GM18870 (cell line): ENCODE results near the gene PPFIA4.

Source experiments
- ATAC-seq: cut with Tn5 transposase; IDR thresholded peaks from one replicate; pipeline ENCODE4 v1.9.1; 2021; ENCODE audit warnings: moderate library complexity; ENCODE audit not compliant: unreplicated experiment

The PPFIA4 gene

DNA sequence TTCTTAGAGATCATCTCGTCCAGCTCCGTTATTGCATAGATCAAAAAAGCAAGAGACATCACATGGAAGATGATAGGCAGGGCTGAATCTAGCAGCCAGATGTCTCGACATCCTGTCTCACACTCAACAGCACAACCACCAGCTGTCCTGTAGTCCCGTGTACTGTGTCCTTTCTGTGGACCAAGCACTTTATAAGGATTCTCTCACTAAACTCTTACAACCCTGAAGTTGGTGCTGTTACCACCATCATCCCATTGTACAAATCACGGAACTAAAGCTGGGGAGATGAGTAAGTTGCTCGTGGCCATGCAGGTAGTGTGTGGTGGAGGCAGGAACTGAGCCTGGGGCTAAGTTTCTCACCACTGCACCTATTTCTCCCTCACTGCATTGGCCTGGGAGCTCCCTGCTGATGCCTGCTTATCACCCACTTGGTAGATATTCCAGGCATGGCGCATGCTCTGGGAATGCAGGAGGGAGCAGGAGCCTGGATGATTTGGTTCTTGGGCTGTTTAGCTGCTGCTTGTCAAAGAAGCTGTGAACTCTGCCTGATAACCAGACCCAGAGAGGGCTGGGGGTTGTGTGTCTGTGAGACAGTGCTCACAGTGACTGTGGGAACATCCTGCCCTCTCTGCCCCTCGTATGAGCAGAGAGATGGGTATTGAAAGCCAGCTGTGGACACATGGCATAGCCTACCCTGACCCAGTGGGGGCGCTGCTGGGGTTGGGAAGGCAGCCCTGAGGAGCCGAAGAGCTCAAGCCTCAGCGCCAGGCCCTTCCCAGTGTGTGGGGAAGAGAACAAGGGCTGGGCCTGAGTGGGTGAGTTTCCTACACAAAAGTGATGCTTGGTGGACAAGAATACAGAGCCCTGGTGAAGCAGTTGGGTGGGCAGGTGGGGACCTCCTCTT lies 13.6 kb downstream of the PPFIA4 start:
- ATAC-seq, result no peak

DNA sequence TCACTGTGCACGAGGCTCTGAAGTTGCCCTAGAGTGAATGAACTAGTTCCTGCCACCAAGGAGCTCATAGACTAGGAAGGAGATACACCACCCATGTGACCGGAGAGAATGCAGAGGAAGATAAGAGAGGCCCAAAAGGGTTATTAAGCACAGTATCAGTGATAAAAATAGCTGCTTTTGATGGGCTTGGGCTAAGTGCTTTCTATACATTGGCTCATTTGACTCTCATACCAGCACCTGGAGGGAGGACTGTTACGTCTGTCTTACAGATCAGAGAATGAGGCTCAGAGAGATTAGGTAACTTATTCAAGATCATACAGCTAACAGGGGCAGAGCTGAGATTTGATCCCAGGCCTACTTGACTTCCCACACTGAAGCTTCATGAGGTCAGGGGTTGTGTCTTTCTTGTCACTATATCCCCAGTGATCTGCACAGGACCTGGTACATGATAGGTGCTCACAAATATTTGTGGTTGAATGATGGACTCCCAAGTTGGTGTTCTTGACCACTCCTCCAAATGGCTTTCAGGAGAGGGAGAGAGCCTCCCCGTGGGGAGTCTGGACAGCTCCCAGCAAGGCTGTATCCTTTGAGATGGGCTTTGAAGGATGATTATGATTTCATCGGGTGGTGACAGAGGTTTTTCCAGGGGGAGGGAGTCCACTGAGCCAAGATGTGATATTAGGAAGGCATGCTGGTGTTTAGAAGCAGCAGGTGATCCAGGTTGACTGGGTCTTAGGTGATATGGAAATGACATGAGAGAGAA lies 14.4 kb downstream of the PPFIA4 start:
- no peak for ATAC-seq

DNA sequence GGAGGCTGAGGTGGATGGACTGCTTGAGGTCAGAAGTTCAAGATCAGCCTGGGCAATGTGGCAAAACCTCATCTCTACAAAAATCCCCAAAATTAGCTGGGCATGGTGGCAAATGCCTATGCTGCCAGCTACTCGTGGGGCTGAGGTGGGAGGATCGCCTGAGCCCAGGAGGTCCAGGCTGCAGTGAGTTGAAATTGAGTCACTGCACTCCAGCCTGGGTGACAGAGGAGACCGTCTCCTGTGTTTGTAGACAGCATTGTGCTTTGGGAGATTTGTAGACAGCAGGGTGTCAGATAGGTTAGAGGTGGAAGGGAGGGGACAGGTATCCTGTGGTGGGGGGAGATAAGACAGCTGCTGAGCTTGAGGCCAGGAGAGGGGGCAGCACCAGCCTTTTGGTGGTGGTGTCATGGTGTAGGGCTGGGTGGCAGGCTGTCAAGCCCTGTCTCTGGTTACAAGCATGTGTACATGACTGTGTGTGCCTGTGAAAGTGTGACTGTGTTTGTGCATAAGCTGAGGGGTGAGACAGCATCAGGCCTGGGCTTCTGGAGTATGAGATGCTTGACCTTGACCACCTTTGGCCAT lies 15.2 kb downstream of the PPFIA4 start:
- ATAC-seq, result no peak

DNA sequence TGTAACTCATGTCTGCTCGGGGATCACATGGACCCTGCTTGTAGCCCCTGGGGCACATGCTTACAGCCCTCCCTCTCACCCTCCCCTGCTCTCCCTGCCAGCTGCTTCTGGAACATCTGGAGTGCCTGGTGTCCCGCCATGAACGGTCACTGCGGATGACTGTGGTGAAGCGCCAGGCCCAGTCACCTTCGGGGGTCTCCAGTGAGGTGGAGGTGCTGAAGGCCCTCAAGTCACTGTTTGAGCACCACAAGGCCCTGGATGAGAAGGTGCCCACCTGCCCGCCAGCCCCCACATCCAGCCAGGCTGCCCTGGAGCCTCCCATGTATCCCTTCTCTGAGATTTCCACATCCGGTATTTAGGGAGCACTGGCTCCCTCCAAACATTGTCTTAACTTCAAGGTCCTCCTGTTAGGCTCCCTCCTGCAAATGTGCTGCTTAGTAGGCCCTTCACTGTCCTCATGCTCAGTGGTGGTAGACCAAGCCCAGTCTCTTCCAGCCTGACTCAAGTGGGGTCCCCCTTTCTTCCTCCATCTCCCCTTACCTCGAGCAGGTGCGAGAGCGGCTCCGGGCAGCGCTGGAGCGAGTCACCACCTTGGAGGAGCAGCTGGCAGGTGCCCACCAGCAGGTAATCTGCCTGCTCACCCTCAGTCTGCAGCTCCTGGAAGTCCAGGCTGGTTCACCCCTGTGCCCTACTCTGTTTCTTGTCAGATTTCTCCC lies 17.7 kb downstream of the PPFIA4 start:
- ATAC-seq, result no peak

DNA sequence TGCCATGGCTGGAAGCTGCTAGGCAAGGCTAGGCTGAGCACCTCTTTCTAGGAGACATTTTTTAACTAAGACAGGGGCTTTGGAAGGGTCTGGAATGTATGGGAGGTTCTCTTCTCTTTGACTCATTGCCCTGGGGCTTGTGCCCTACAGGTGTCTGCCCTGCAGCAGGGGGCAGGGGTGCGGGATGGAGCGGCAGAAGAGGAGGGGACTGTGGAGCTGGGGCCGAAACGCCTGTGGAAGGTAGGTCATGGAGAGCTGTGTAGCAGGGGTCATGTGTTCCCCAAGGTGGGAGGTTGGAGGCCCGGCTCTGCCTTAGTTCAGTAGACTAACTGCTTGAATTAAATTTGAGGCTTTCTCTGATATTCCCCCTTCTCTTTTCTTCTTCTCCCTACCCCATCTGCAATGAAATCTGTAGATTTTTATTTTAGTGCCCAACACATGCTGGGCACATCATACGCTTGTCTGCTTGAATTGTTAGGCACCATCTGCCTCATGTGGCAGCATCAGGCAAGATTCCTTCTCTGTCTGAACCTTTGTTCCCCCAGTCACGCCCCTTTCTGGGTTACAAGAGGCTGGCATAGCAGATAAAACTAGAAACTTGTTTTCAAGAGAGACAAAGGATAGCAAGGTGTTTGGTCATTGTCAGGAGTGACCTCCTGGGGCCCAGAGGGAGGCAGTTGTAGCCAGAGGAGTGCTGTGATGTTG lies 18.4 kb downstream of the PPFIA4 start:
- no peak for ATAC-seq

DNA sequence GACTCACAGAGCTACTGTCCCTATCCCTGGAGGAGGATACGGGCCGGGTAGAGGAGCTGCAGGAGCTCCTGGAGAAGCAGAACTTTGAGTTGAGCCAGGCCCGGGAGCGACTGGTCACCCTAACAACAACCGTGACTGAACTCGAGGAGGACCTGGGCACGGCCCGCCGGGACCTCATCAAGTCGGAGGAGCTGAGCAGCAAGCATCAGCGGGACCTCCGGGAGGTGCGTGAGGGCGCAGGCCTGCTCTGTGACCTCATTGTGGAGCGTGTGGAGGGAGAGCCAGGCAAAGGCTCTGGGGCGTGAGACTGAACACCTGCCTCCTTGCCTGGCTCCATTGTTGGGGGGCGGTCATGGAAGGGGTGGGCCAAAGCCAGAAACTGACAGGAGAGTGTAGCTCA lies 19.0 kb downstream of the PPFIA4 start:
- ATAC-seq, result no peak

DNA sequence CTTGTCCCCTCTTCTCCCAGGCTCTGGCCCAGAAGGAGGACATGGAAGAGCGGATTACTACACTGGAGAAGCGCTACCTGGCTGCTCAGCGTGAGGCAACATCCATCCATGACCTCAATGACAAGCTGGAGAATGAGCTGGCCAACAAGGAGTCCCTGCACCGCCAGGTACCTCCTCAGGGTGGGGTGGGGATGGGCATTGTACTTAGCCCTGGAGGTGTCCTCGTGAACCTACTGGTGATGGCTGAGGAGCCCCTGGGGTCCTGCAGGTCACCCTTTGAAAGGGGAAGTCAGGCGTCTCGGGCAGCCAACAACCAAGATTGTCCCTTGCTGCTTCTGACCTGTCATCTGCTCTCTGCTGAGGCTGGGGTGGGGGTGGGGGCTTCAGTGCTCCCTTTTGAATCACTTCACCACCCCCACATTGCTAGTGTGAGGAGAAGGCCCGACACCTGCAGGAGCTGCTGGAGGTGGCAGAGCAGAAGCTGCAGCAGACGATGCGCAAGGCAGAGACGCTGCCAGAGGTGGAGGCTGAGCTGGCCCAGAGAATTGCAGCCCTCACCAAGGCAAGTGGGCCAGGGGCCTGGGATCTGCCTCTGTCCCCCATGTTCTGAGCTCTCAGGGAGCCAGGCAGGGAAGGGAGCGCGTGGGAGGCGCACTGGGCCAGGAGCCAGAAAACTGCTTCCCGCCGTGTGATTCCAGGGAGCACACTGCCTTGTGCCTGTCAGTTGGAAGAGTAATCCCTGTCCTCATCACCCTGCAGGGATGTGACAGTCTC lies 19.7 kb downstream of the PPFIA4 start:
- no peak for ATAC-seq

DNA sequence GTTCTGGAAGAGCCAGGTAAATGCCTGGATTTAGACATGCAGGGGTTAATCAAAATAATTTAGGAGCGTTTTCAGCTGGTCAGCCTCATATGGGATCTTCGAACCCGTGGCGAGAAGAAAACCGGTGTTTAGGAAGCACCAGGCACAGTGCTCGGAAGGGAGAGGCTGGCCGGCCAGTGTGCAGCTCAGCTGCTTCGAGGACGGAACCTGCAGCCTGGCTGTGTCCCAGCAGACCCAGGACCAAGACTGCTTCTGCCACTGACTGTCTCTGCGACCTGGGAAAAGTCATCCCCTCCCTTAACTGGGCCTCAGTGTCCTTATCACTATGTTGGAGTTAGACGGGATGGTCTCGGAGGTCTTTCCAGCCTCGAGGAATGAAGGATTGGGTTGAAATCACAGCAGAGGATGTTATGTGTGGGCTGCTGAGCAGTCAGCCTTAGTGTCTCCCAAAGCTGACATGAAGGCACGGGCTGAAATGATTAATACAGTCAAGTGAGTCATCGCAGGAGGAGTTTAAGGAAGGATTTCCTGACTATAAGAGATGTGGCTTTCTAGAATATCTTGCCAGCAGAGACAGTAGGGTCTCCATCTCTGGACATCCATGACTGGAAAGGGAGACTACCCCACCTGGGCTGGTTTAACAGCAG lies 20.8 kb downstream of the PPFIA4 start:
- no peak for ATAC-seq

DNA sequence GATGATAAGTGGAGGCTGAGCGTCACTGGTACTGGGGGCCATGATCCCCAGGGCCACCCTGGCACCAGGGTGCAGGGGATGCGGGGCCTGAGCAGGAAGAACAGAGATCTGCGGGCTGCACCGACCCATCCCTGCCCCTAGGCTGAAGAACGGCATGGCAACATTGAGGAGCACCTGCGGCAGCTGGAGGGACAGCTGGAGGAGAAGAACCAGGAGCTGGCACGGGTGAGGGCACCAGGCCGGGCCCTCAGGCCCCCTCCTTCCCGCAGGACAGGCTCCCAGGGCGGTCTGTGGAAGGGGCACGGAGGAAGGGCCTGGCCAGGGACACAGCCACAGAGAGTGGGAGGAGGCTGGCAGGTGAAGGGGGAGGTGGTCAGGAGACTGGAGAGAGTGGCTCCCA lies 21.8 kb downstream of the PPFIA4 start:
- no peak for ATAC-seq

DNA sequence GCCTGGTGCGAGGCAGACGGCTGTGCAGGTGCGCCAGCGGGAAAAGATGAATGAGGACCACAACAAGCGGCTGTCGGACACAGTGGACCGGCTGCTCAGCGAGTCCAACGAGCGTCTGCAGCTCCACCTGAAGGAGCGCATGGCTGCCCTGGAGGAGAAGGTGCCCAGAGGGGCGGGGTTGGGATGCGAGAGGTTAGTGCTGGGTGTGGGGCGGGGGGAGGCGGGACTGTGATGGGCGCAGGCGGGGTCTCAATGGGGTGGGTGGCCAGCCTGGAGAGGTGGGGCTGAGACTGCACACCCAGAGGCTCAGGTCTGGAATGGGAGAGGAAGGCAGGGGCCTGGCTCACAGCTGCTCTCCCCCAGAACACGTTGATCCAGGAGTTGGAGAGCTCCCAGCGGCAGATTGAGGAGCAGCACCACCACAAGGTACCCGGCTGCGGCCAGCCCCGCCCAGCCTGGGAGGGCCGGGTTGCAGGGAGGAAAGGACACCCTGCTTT lies 22.3 kb downstream of the PPFIA4 start:
- ATAC-seq, result no peak

DNA sequence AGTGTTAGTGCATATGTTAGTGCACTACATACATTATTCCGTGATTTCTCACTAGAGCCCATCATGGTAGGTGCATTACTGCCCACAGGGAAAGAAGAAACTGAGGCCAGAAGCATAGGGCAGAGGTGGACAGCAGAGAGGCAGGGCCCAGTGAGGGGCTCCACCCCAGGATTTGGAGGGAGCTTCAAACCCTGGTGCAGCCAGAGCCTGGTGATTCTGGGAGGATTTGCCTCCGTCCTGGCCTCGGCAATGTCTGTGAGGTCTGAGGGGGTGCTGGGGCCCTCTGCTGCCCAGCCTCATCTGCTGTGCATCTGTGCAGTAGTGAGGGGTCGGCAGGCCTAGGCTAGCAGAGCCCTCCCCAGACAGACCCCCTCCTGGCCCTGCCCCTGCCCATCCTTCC lies 22.8 kb downstream of the PPFIA4 start:
- no peak for ATAC-seq

DNA sequence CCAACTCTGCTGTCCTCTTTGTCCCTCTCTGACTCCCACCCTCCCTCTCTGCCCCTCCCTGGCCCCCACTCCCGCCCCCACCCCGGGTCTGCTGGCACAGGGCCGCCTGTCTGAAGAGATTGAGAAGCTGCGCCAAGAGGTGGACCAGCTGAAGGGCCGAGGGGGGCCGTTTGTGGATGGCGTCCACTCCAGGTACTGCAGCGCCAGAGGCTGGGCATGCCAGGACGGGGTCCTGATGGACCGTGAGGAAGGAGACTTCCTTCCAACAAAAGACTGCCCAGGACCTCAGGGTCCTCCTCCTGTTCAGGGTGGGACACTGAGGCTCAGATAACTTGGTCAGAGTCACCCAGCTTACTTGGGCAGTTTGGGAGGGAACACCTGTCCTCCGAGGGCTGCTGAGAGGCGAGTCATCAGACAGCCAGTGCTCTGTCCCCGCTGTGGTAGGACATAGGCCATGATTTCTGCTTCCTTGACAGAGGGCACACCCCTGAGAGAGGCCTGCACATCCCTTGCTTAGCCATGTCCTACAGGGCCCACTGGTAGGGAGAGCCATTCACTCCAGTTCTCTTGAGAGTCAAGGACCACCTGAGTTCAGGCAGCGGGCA lies 23.4 kb downstream of the PPFIA4 start:
- ATAC-seq, result no peak

DNA sequence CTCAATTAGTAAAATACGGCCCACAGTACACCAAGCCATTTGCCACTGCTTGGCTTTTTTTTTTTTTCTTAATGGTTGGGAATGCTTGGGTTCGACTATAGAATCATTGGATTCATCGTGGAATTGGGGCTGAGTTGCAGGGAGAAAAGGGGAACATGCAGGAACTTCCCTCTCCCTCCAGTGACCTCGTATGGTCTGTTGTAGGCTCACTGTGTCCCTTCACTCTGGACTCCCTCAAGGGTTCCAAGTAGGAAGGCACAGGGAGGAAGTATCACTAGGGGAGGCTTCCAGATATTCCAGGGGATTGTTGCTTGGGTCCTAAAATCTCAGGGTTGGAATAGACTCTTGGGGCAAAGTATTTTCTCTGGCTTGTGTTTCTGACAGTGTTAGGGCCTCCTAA lies 24.5 kb downstream of the PPFIA4 start:
- no peak for ATAC-seq

DNA sequence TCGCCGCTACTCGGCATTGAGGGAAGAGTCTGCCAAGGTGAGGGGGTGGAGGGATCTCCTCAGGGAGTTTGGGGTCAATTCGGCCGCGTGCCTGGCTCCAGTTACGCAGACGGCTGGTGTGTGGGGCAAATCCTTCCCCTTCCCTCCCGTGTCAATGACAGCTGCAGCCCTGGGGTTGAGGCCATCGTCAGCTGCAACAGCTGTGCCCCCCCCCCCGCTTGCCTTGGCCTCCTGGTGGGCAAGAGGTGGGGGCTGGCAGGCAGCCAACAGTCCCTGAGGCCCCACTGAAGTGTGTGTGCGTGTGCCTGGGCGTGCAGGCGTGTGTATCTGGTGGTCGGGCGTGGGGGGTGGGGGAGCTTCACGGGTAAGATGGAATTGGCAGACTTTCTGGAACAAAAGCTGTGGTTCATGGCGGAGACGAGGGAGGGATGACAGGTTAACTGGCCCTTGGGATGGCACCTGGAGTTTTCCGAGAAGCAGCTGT lies 25.6 kb downstream of the PPFIA4 start:
- ATAC-seq, result no peak

DNA sequence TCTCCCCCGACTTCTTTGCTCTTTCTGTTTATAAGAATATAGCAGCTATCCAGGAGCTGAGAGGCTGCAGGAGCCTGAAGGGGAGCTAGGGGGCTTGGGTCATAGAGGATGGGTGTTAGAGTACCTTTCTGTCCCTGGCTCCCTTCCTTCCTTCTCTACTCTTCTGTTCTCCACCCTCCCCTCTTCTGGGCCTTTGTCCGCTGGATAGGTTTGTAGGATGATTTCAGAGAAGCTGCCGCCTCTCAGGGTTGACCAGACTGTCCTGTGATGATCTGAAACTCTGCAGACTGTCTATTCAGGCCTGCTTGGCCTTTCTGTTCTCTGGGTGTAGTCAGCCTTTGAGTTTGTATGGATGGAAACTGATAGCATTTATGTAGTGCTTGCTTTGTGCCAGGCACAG lies 26.3 kb downstream of the PPFIA4 start:
- ATAC-seq, result no peak

DNA sequence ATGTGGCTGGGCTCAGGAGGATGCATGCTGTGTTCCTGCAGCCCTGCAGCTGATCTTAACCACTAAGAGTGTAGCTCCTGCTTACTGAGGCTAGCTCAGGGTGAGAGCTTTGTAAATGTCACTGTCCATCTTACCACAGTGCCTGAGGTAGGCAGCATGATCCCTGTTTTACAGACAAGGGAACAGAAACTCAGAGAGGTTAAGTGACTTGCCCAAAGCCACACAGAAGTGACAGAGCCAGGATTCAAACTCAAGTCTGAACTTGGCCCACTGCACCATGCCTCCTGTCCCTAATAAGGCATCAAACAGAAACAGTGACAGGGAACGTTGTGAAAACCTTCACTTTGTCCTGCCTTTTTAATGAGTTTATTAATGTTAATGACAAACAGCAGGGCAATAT lies 27.9 kb downstream of the PPFIA4 start:
- no peak for ATAC-seq

DNA sequence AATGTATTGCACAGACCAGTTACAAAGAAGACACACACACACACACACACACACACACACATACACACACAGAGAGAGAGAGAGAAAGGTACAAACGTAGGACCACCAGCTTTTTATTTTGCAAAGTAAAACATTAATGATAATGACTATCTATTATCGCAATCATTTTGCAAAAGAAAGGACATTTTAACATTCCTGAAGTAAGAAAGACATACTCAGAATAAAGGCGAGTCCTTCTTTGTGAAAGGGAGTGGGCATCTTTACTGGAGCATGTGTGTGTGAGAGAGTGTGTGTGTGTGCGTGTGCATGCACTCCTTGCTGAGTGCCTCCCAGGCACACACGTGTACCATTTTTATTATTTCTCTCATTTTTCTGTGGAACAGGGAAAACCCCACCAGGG lies 28.4 kb downstream of the PPFIA4 start:
- no peak for ATAC-seq

DNA sequence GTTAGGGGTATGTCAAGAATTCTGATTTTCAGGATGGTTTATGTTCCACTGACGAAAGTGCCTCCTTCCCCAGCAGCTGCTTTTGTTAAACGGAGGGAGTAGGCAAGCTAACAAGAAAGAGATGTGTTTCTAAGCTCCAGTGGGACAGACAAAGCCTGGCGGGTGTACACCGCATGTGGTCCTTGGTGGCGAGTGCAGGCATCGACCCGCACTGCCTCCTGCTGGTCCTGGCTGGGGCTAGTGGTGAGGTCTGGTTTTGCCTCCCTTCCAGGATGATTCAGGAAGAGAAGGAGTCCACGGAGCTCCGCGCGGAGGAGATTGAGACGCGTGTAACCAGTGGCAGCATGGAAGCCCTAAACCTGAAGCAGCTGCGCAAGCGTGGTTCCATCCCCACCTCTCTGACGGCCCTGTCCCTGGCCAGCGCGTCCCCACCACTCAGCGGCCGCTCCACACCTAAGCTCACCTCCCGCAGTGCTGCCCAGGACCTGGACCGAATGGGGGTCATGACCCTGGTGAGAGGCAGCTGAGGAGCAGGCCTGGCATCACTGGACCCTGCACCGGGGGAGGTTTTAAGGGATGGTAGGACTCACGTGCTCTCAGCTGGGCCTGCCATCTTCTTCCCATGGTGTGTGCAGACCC lies 29.0 kb downstream of the PPFIA4 start:
- ATAC-seq, result no peak
